Activated T-helper 2 cell treated with anti-CD3 and anti-CD28 coated beads, Interferon-gamma antibody, Interleukin-2, Interleukin-4, amounts not matched to agents 10 μg/mL and 5 μg/mL and 100 μg/mL, durations not matched to agents 14 hours and 24 hours and 36 hours (primary cell): ENCODE results near the gene RREB1. TPM values are rescaled to one million over a fixed set of nuclear protein-coding genes. Genes with fewer than 3 reads are reported as not detected.
"Not testable (repeated sequence)": the region's sequence is repeated elsewhere in the genome, so short reads cannot be mapped to it uniquely, and the experiment has no call there.

Experiments used
- DNase-seq: peaks from one replicate; pipeline ENCODE4 v3.0.0; 2021; ENCODE audit warnings: low spot score
- H3K27ac Mint-ChIP-seq: one replicate; pipeline ENCODE4 v1.8.0; 2021; ENCODE audit warnings: mixed read lengths
- H3K27me3 Mint-ChIP-seq: one replicate; pipeline ENCODE4 v1.8.0; 2021; ENCODE audit warnings: low read depth, mixed read lengths
- H3K36me3 Mint-ChIP-seq: one replicate; pipeline ENCODE4 v1.8.0; 2021; ENCODE audit warnings: low read depth, mixed read lengths
- H3K4me1 Mint-ChIP-seq: one replicate; pipeline ENCODE4 v1.8.0; 2021; ENCODE audit warnings: low read depth, mixed read lengths
- H3K4me3 Mint-ChIP-seq: one replicate; pipeline ENCODE4 v1.8.0; 2021; ENCODE audit warnings: low read depth, mild to moderate bottlenecking, moderate library complexity, mixed read lengths
- H3K9me3 Mint-ChIP-seq: one replicate; pipeline ENCODE4 v1.8.0; 2021; ENCODE audit warnings: mixed read lengths
- intact Hi-C: fragments of 100-400 bp; cut with micrococcal nuclease; formaldehyde crosslinking; loops from one replicate; pipeline ENCODE4 v1.15.1; 2023
- total RNA-seq: library from RNA; stranded (reverse); gene quantifications from 2 replicates; pipeline ENCODE4 v1.2.3, GENCODE V29; 2022

Gene RREB1
- total RNA-seq, 1 donor from 2014 or later: 23.1 TPM

DNA sequence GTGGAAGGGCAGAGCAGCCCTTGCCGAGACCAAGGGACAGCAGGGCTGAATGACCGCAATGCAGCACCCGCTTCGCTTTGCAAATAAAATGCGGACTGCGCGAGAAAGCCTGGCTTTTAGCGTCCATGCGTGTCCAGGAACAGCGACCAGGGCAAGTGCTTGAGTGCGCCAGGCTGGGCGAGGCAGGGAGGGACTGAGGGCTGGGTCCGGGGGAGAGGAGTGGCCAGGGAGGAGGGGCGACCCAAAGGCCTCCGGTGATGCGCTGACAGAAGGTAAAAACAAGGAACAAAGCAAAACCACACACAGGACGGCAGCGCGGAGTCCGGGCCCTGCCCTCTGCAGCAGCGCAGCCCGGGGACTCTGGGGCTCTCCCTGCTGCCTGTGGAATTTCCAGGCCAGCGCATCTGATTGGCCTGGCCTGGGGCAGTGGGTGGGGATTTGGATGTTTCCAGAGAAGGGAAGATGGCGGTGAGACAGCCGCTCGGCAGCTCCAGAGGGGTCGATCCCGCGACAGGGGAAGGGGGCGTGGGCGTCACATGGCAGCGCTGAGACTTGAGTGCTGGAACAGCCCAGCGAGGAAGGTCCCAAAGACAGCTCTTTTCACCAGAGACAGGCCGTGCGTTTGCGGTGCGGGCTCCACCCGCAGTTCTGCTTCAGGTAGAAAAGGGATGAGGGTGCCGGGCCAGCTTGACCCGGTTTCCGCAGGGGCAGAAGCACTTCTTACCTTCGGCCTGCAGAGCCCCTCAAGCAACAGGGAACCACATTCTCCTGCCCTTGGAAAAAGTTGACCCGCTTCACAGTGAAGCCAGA is 153.5 kb downstream of the RREB1 start:
- DNase-seq: no peak
- Mint-ChIP-seq H3K36me3 (no peaks in the 10 kb centered on the region), H3K27ac (peak overlapping the region; percentile 4), H3K9me3 (peaks cover 9% of the 10 kb centered on the region), H3K4me1 (peaks cover 14% of the 10 kb centered on the region), H3K4me3 (peak overlapping the region; percentile 82), H3K27me3 (peaks cover 17% of the 10 kb centered on the region)
- intact Hi-C loops: no loop called here

DNA sequence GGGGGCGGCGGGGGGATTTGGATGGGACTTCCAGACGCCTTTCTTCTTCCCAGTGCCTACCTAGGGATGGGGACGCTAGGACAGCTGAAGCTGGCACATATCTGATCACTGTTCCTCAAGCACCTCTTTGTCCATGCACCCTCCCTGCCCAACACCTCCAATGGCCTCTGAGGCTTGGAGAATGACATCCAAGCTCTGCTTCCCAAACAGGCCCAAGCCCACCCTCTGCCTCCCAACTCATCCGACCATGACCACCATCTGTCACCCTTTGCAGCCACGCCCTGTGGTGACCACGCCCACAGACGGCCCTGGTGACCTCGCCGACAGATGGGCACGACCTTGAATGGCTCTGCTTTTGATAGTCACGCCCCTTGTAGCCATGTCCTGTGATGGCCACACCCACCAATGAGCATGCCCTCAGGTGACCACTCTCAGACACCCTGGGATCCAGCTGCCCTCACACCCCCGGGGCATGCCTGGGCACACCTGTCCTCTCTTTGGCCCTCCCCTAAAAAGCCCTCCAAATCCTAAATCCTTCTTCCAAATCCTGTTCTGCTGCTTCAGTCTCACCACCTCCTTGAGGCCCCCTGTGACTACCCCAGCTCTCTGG is 154.2 kb downstream of the RREB1 start:
- intact Hi-C loops: no loop called here
- Mint-ChIP-seq H3K27me3 (peaks cover 17% of the 10 kb centered on the region), H3K27ac (no peak overlapping the region), H3K4me1 (peaks cover 14% of the 10 kb centered on the region), H3K9me3 (peaks cover 3% of the 10 kb centered on the region), H3K36me3 (no peaks in the 10 kb centered on the region), H3K4me3 (peak overlapping the region; percentile 82)
- DNase-seq: no peak

DNA sequence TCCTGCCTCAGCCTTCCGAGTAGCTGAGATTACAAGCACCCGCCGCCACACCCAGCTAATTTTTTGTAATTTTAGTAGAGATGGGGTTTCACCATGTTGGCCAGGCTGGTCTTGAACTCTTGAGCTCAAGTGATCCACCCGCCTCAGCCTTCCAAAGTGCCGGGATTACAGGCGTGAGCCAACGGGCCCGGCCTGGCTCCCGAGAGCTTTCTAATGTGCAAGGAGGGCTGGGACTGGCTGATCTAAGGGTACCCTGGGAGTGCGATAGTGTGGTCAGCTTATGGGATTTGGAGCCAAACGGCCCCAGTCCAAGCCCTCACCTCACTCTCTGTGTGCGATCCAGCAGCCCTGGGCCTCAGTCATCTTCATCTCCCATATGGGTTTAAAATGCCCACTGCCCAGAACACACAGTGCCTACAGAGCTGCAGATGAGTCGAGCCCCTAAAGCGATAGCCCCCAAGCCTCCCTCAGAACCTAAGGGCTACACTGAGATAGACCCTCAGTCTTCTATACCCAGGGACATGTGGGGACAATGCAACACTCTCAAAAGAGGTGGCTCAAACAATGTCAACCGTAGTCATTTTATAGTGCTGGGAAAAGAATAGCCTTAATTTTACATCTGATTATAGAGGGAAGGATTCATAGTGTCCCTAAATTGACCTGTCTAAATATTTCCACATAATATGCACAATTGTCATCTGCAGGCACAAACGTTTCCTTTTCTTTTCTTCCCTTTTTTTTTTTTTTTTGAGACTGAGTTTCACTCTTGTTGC is 155.2 kb downstream of the RREB1 start:
- H3K4me1 Mint-ChIP-seq: peaks cover 14% of the 10 kb centered on the region

DNA sequence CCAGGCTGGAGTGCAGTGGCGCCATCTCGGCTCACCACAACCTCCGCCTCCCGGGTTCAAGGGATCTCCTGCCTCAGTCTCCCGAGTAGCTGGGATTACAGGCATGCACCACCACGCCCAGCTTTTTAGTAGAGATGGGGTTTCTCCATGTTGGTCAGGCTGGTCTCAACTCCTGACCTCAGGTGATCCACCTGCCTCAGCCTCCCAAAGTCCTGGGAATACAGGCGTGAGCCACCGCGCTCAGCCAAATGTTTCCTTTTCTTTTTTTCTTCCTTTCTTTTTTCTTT is 155.7 kb downstream of the RREB1 start:
- H3K9me3 Mint-ChIP-seq, H3K4me3 Mint-ChIP-seq, DNase-seq, H3K36me3 Mint-ChIP-seq, intact Hi-C loops, H3K27ac Mint-ChIP-seq: not testable (repeated sequence)
- H3K4me1 Mint-ChIP-seq: peaks cover 14% of the 10 kb centered on the region
- H3K27me3 Mint-ChIP-seq: peaks cover 17% of the 10 kb centered on the region

More for the DNA sequence above, 155.2 kb downstream of the RREB1 start:
- Mint-ChIP-seq H3K4me3 (no peak overlapping the region), H3K27me3 (peaks cover 17% of the 10 kb centered on the region), H3K9me3 (peaks cover 3% of the 10 kb centered on the region), H3K36me3 (no peaks in the 10 kb centered on the region), H3K27ac (no peak overlapping the region)
- no peak for DNase-seq
- intact Hi-C loops: no loop called here

DNA sequence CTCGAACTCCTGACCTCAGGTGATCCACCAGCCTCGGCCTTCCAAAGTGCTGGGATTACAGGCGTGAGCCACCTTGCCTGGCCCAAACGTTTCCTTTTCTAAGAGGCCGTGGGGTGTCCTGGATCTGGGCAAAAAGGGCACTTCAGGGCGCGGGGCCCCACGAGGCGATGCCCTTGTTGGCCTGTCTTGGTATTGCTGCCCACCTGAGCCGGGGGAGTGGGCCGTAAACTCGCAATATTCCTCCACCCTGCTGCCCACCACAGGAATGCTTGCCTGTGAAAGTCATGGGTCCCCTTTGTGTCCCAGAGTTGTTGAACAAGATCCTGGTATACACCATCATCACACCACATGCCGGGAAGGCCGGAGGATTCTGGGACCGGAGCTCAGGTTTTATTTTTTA is 156.3 kb downstream of the RREB1 start:
- H3K4me3 Mint-ChIP-seq: no peak overlapping the region
- no peak for DNase-seq
- peaks cover 3% of the 10 kb centered on the region for H3K9me3 Mint-ChIP-seq
- intact Hi-C loops: no loop called here
- H3K36me3 Mint-ChIP-seq: no peaks in the 10 kb centered on the region
- peaks cover 14% of the 10 kb centered on the region for H3K4me1 Mint-ChIP-seq
- peaks cover 17% of the 10 kb centered on the region for H3K27me3 Mint-ChIP-seq
- H3K27ac Mint-ChIP-seq: no peak overlapping the region

DNA sequence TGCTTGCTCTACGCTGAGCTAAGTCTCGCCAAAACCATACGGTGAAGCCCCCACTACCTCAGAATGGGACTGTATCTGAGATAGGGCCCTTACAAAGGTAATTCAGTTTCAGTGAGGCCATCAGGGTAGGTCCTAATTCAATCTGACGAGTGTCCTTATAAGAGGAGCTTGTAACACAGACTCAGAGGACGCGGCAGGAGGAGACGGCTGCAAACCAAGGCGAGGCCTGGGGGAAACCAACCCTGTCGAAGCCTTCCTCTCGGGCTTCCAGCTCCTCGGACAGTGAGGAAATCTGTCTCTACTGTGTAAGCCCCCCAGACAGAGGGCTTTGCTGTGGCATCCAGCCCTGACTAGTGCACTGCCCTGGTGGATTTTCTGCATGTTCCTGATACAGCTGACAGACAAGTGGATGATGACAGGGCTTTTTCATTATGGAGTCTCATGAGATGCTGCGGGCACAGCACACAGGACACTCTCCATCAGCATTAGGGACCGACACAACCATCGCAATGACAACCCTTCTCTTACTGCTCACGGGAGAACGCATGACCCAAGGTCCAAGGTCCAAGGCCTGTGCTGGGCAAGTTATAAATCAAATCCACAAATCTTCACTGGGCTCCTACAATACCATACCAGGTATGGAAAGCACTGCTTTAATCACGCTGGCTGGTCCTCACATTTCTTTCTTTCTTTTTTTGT is 157.1 kb downstream of the RREB1 start:
- Mint-ChIP-seq H3K36me3 (no peaks in the 10 kb centered on the region), H3K9me3 (peaks cover 3% of the 10 kb centered on the region)

DNA sequence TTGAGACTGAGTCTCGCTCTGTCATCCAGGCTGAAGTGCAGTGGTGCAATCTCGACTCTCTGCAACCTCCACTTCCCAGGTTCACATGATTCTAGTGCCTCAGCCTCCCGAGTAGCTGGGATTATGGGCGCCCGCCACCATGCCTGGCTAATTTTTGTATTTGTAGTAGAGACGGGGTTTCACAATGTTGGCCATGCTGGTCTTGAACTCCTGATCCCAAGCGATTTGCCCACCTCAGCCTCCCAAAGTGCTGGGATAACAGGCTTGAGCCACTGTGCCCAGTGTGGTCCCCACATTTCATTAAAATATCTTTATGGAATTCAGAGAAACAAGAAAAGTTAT is 157.6 kb downstream of the RREB1 start:
- H3K9me3 Mint-ChIP-seq, DNase-seq, H3K27ac Mint-ChIP-seq, intact Hi-C loops, H3K36me3 Mint-ChIP-seq, H3K4me3 Mint-ChIP-seq, H3K27me3 Mint-ChIP-seq: not testable (repeated sequence)
- H3K4me1 Mint-ChIP-seq: peaks cover 12% of the 10 kb centered on the region

More for the DNA sequence above, 157.1 kb downstream of the RREB1 start:
- Mint-ChIP-seq H3K27me3 (peaks cover 9% of the 10 kb centered on the region), H3K4me1 (peaks cover 12% of the 10 kb centered on the region), H3K4me3 (no peak overlapping the region), H3K27ac (no peak overlapping the region)
- intact Hi-C loops: no loop called here
- no peak for DNase-seq

DNA sequence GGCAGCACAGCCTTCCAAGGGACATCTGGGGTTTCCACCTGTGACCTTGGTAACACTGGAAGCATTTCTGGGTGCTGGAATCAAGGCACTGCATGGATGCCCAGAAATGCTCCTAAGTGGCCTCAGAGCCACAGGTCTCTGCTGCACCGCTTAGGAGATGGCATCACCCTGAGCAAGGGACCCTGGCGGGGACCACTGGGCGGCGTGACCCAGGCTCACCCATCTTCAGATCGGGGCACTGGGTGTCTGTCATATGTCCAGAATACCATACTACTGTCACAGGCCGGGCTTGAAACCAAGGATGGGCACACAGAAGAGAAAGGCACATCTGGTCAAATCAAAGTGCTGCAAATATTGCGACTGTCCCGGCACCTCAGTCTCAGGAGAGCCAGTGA is 159.3 kb downstream of the RREB1 start:
- Mint-ChIP-seq H3K36me3 (no peaks in the 10 kb centered on the region), H3K4me1 (no peaks in the 10 kb centered on the region), H3K27me3 (peaks cover 5% of the 10 kb centered on the region), H3K4me3 (no peak overlapping the region), H3K27ac (no peak overlapping the region), H3K9me3 (peaks cover 3% of the 10 kb centered on the region)
- DNase-seq: no peak
- intact Hi-C loops: no loop called here

DNA sequence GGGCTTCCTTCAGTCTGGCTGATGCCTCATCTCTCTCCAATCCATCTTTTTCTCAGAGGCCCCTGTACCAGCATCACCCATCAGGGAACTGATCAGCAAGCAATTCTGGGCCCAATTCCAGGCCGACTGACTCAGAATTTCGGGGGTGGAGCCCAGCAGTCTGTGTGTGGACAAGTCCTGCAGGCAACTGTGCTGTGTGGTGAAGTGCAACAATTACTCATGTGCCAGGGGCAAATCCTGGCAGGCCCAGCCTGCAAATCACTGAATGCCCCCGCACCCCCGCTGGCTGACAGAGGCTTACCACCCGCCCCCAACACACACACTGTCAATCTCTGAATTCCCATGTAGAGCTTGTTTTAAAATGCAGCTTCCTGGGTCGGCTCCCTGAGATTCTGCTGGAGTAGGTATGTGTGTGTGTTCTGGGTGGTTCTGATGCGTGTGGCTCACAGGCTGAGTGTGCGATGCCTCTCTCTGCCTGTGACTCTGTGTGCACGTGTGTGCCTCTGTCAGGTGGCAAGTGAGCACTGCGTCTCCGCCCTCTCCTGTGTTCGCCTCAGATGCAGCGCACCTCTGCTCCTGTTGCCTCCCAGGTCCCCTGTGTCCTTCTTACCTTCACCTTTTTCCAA is 159.8 kb downstream of the RREB1 start:
- no peak for DNase-seq
- Mint-ChIP-seq H3K4me1 (no peaks in the 10 kb centered on the region), H3K36me3 (no peaks in the 10 kb centered on the region), H3K27ac (no peak overlapping the region), H3K27me3 (peaks cover 4% of the 10 kb centered on the region), H3K4me3 (no peak overlapping the region), H3K9me3 (peaks cover 3% of the 10 kb centered on the region)
- intact Hi-C loops: no loop called here

DNA sequence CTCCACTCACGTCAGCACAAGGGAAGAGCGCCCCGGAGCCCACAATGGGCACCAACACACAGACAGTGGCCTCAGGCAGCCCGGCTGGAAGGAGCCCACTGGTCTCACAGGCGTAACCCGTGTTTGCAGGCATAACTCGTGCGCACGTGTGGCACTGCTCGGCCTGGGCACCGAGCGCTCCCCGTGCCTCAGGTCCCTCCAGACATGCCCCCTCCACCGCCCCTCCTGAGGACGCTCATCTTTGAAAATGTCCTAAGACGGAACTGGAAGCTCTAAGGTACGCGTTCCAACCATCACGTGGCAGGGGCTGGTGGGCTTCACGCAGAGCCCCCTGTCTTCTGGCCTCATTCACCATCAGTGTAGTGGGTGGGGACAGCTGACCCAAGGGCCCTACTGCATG is 160.6 kb downstream of the RREB1 start:
- no peak overlapping the region for H3K4me3 Mint-ChIP-seq
- H3K27ac Mint-ChIP-seq: no peak overlapping the region
- intact Hi-C loops: no loop called here
- DNase-seq: no peak
- H3K27me3 Mint-ChIP-seq: peaks cover 4% of the 10 kb centered on the region
- peaks cover 3% of the 10 kb centered on the region for H3K9me3 Mint-ChIP-seq
- H3K4me1 Mint-ChIP-seq: no peaks in the 10 kb centered on the region
- H3K36me3 Mint-ChIP-seq: no peaks in the 10 kb centered on the region

DNA sequence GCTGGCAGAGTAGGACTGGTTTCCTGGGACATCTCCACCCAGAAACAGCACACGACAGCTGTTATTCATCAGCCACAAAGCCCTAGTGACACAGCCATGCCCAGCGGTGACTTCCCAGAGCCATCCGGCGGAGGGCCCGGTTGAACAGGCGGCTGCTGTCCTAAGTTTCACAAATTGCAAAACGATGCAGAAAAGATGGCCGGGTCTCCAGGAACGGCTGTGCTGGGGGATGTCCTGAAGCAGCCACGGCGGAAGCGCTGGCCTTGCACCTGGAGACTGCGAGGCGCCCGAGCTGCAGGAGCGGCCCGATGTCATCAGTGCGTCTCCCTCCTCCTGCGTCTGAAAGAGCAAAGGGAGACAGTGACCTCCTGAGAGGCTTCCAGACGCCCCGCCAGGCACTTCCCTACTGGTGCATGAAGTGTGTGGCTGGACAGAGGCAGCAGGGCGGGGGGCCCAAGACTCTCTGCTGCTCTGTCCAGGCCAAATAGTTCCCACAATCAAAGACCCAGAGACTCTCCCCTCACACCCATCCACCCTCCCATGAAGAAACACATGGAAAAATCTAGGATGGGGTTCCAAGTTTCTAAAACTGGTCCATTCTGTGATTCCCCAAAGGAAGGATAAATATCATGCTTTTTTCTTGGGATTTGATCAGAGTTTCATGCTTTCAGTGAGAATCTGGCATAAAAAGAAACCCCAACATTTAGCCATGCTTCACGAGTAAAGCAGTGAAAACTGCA is 161.2 kb downstream of the RREB1 start:
- no peaks in the 10 kb centered on the region for H3K4me1 Mint-ChIP-seq
- H3K27ac Mint-ChIP-seq: no peak overlapping the region
- DNase-seq: no peak
- intact Hi-C loops: no loop called here
- H3K4me3 Mint-ChIP-seq: no peak overlapping the region
- peaks cover 3% of the 10 kb centered on the region for H3K9me3 Mint-ChIP-seq
- H3K27me3 Mint-ChIP-seq: peaks cover 4% of the 10 kb centered on the region
- no peaks in the 10 kb centered on the region for H3K36me3 Mint-ChIP-seq

DNA sequence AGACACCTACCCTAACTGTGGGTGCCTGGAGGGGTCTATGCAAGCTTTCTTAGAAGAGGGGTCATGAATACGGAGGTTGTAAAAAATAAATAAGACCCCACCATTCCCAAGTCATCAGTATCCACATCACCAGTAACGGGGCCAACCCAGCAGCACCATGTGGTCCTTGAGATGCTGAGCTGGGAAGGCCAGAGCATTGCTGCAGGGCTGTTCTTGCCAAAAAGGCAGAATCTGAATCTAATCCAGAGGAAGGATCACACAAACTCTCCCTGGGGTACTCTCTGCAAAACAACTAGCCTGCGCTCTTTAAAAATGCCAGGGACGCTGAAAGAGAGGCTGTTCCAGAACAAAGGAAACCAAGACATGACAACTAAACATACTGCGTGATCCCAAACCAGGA is 162.1 kb downstream of the RREB1 start:
- H3K9me3 Mint-ChIP-seq: peaks cover 3% of the 10 kb centered on the region
- no peaks in the 10 kb centered on the region for H3K36me3 Mint-ChIP-seq

More for the DNA sequence above, 162.1 kb downstream of the RREB1 start:
- no peak for DNase-seq
- Mint-ChIP-seq H3K27me3 (peaks cover 4% of the 10 kb centered on the region), H3K4me3 (no peak overlapping the region), H3K4me1 (no peaks in the 10 kb centered on the region), H3K27ac (no peak overlapping the region)
- intact Hi-C loops: no loop called here
